HEK293 (cell line): Measurements from ENCODE around the gene TTL.

Experiments used
- FEZF1 ChIP-seq: fragments of 450-650 bp; formaldehyde crosslinking; IDR thresholded peaks from 2 replicates; pipeline ENCODE4 v1.5.1; 2016; ENCODE audit warnings: missing biosample characterization, missing genetic modification characterization
- KLF16 ChIP-seq: fragments of 450-650 bp; formaldehyde crosslinking; IDR thresholded peaks from 2 replicates; pipeline ENCODE4 v1.5.1; 2017; ENCODE audit warnings: missing biosample characterization, missing genetic modification characterization
- RBAK ChIP-seq: fragments of 450-650 bp; formaldehyde crosslinking; IDR thresholded peaks from 2 replicates; pipeline ENCODE4 v1.5.1; 2016; ENCODE audit warnings: missing biosample characterization, missing genetic modification characterization
- SALL2 ChIP-seq: fragments of 450-650 bp; formaldehyde crosslinking; IDR thresholded peaks from 2 replicates; pipeline ENCODE4 v1.5.0; 2017; ENCODE audit warnings: missing biosample characterization, mild to moderate bottlenecking, missing genetic modification characterization, borderline replicate concordance
- ZFHX2 ChIP-seq: fragments of 450-650 bp; formaldehyde crosslinking; conservative IDR thresholded peaks from 2 replicates; pipeline ENCODE4 v1.5.1; 2016; ENCODE audit warnings: missing biosample characterization, missing genetic modification characterization
- ZNF133 ChIP-seq: fragments of 450-650 bp; formaldehyde crosslinking; IDR thresholded peaks from 2 replicates; pipeline ENCODE4 v1.5.1; 2016; ENCODE audit warnings: missing biosample characterization, missing genetic modification characterization
- ZNF341 ChIP-seq: fragments of 450-650 bp; formaldehyde crosslinking; IDR thresholded peaks from 2 replicates; pipeline ENCODE4; 2016; ENCODE audit warnings: low read depth, missing biosample characterization, missing genetic modification characterization
- ZNF426 ChIP-seq: fragments of 450-650 bp; formaldehyde crosslinking; IDR thresholded peaks from 2 replicates; pipeline ENCODE4 v1.5.1; 2017; ENCODE audit warnings: missing biosample characterization, missing genetic modification characterization, mild to moderate bottlenecking, inconsistent platforms, moderate library complexity
- ZNF473 ChIP-seq: fragments of 450-650 bp; formaldehyde crosslinking; IDR thresholded peaks from 2 replicates; pipeline ENCODE4 v1.5.1; 2017; ENCODE audit warnings: missing biosample characterization, missing genetic modification characterization
- ZNF544 ChIP-seq: fragments of 450-650 bp; formaldehyde crosslinking; IDR thresholded peaks from 2 replicates; pipeline ENCODE4 v1.5.0; 2017; ENCODE audit warnings: missing biosample characterization, missing genetic modification characterization
- ZNF677 ChIP-seq: fragments of 450-650 bp; IDR thresholded peaks from 2 replicates; pipeline ENCODE4 v1.5.0; 2018; ENCODE audit warnings: missing biosample characterization, mild to moderate bottlenecking, missing genetic modification characterization, moderate library complexity
- ZNF701 ChIP-seq: fragments of 450-650 bp; formaldehyde crosslinking; IDR thresholded peaks from 2 replicates; pipeline ENCODE4 v1.5.1; 2016; ENCODE audit warnings: missing biosample characterization, missing genetic modification characterization
- ZNF830 ChIP-seq: fragments of 450-650 bp; IDR thresholded peaks from 2 replicates; pipeline ENCODE4 v1.5.0; 2018; ENCODE audit warnings: missing biosample characterization, missing genetic modification characterization, low read depth, mild to moderate bottlenecking, moderate library complexity
- ZSCAN16 ChIP-seq: fragments of 450-650 bp; formaldehyde crosslinking; IDR thresholded peaks from 2 replicates; pipeline ENCODE4 v1.5.1; 2016; ENCODE audit warnings: missing biosample characterization, missing genetic modification characterization
- TF ChIP-seq, protein P1 (sequence below): fragments of 450-650 bp; formaldehyde crosslinking; IDR thresholded peaks from 2 replicates; pipeline ENCODE4 v1.5.1; 2016; ENCODE audit warnings: missing biosample characterization, missing genetic modification characterization
- TF ChIP-seq, protein P2 (sequence below): fragments of 450-650 bp; formaldehyde crosslinking; conservative IDR thresholded peaks from 2 replicates; pipeline ENCODE4 v1.5.1; 2016; ENCODE audit warnings: low read depth, missing biosample characterization, missing genetic modification characterization
- TF ChIP-seq, protein P3 (sequence below): fragments of 450-650 bp; formaldehyde crosslinking; IDR thresholded peaks from 2 replicates; pipeline ENCODE4 v1.5.0; 2017; ENCODE audit warnings: missing biosample characterization, missing genetic modification characterization, borderline replicate concordance
- TF ChIP-seq, protein P4 (sequence below): fragments of 450-650 bp; formaldehyde crosslinking; IDR thresholded peaks from 2 replicates; pipeline ENCODE4 v1.5.1; 2016; ENCODE audit warnings: missing biosample characterization, missing genetic modification characterization
- TF ChIP-seq, protein P5 (sequence below): fragments of 450-650 bp; formaldehyde crosslinking; IDR thresholded peaks from 2 replicates; pipeline ENCODE4 v1.5.1; 2017; ENCODE audit warnings: missing biosample characterization, missing genetic modification characterization
- TF ChIP-seq, protein P6 (sequence below): fragments of 450-650 bp; formaldehyde crosslinking; IDR thresholded peaks from 2 replicates; pipeline ENCODE4 v1.5.1; 2016; ENCODE audit warnings: missing biosample characterization, missing genetic modification characterization
- TF ChIP-seq, protein P7 (sequence below): fragments of 450-650 bp; formaldehyde crosslinking; IDR thresholded peaks from 2 replicates; pipeline ENCODE4 v1.5.1; 2016; ENCODE audit warnings: missing biosample characterization, missing genetic modification characterization
- TF ChIP-seq, protein P8 (sequence below): fragments of 450-650 bp; formaldehyde crosslinking; IDR thresholded peaks from 2 replicates; pipeline ENCODE4 v1.5.1; 2016; ENCODE audit warnings: missing biosample characterization, missing genetic modification characterization

The TTL gene

DNA sequence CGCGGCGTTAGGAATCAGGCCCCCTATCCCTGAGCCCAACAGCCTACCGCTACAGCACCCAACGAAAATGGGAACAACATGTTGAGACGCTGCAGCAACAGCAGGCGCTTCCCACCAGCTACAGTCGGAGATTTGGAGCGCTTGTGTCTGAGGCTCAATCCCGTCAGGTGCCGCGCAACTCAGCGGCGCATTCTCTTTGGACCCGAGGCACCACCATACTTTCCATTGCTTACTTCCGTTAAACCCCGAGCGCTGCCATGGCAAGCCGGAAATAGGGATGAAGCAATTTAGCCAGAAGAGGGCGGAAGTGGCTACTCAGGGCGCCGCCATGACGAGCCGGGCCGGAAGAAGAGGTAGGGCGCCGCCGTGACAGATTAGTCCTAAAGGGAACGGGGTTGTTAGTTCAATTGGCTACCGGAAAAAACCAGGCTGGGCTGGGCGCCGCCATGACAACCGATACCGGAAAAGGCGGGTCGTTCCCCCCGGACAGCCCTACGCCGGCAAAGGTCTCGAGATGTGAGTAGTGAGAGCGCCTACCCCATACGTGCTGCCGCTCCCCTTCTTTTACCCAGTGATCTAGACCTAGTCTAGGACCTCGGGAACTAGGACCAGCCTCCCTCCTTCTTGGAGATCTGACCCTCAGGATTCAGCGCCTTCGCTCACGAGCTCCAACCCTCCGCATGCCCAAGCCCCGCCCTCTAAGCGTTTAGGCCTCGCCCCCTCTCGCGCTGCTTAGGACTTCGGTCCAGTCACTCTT lies 102.4 kb downstream of the TTL start, which contains the start of gene CHCHD5 (continued):
- TF ChIP-seq, protein P1, sequence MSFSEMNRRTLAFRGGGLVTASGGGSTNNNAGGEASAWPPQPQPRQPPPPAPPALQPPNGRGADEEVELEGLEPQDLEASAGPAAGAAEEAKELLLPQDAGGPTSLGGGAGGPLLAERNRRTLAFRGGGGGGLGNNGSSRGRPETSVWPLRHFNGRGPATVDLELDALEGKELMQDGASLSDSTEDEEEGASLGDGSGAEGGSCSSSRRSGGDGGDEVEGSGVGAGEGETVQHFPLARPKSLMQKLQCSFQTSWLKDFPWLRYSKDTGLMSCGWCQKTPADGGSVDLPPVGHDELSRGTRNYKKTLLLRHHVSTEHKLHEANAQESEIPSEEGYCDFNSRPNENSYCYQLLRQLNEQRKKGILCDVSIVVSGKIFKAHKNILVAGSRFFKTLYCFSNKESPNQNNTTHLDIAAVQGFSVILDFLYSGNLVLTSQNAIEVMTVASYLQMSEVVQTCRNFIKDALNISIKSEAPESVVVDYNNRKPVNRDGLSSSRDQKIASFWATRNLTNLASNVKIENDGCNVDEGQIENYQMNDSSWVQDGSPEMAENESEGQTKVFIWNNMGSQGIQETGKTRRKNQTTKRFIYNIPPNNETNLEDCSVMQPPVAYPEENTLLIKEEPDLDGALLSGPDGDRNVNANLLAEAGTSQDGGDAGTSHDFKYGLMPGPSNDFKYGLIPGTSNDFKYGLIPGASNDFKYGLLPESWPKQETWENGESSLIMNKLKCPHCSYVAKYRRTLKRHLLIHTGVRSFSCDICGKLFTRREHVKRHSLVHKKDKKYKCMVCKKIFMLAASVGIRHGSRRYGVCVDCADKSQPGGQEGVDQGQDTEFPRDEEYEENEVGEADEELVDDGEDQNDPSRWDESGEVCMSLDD, result no peak
- TF ChIP-seq, protein P2, sequence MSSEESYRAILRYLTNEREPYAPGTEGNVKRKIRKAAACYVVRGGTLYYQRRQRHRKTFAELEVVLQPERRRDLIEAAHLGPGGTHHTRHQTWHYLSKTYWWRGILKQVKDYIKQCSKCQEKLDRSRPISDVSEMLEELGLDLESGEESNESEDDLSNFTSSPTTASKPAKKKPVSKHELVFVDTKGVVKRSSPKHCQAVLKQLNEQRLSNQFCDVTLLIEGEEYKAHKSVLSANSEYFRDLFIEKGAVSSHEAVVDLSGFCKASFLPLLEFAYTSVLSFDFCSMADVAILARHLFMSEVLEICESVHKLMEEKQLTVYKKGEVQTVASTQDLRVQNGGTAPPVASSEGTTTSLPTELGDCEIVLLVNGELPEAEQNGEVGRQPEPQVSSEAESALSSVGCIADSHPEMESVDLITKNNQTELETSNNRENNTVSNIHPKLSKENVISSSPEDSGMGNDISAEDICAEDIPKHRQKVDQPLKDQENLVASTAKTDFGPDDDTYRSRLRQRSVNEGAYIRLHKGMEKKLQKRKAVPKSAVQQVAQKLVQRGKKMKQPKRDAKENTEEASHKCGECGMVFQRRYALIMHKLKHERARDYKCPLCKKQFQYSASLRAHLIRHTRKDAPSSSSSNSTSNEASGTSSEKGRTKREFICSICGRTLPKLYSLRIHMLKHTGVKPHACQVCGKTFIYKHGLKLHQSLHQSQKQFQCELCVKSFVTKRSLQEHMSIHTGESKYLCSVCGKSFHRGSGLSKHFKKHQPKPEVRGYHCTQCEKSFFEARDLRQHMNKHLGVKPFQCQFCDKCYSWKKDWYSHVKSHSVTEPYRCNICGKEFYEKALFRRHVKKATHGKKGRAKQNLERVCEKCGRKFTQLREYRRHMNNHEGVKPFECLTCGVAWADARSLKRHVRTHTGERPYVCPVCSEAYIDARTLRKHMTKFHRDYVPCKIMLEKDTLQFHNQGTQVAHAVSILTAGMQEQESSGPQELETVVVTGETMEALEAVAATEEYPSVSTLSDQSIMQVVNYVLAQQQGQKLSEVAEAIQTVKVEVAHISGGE (tag by site-specific recombination), result peak; percentile 94
- TF ChIP-seq ZNF701 (tag by site-specific recombination) (no peak), ZNF341 (tag by site-specific recombination) (no peak), FEZF1 (tag by site-specific recombination) (no peak), ZNF830 (no peak), ZFHX2 (tag by site-specific recombination) (no peak), ZSCAN16 (no peak), ZNF133 (tag by site-specific recombination) (no peak), ZNF426 (tag by site-specific recombination) (no peak), SALL2 (tag by site-specific recombination) (no peak), RBAK (tag by site-specific recombination) (no peak), ZNF677 (tag by site-specific recombination) (no peak), ZNF473 (tag by site-specific recombination) (no peak), ZNF544 (tag by site-specific recombination) (no peak), KLF16 (no peak)
- TF ChIP-seq, protein P3, sequence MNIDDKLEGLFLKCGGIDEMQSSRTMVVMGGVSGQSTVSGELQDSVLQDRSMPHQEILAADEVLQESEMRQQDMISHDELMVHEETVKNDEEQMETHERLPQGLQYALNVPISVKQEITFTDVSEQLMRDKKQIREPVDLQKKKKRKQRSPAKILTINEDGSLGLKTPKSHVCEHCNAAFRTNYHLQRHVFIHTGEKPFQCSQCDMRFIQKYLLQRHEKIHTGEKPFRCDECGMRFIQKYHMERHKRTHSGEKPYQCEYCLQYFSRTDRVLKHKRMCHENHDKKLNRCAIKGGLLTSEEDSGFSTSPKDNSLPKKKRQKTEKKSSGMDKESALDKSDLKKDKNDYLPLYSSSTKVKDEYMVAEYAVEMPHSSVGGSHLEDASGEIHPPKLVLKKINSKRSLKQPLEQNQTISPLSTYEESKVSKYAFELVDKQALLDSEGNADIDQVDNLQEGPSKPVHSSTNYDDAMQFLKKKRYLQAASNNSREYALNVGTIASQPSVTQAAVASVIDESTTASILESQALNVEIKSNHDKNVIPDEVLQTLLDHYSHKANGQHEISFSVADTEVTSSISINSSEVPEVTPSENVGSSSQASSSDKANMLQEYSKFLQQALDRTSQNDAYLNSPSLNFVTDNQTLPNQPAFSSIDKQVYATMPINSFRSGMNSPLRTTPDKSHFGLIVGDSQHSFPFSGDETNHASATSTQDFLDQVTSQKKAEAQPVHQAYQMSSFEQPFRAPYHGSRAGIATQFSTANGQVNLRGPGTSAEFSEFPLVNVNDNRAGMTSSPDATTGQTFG (tag by site-specific recombination), result no peak
- TF ChIP-seq, protein P4, sequence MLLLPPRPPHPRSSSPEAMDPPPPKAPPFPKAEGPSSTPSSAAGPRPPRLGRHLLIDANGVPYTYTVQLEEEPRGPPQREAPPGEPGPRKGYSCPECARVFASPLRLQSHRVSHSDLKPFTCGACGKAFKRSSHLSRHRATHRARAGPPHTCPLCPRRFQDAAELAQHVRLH, result peak; percentile 99
- TF ChIP-seq, protein P5, sequence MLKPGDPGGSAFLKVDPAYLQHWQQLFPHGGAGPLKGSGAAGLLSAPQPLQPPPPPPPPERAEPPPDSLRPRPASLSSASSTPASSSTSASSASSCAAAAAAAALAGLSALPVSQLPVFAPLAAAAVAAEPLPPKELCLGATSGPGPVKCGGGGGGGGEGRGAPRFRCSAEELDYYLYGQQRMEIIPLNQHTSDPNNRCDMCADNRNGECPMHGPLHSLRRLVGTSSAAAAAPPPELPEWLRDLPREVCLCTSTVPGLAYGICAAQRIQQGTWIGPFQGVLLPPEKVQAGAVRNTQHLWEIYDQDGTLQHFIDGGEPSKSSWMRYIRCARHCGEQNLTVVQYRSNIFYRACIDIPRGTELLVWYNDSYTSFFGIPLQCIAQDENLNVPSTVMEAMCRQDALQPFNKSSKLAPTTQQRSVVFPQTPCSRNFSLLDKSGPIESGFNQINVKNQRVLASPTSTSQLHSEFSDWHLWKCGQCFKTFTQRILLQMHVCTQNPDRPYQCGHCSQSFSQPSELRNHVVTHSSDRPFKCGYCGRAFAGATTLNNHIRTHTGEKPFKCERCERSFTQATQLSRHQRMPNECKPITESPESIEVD (tag by site-specific recombination), result no peak
- TF ChIP-seq, protein P6, sequence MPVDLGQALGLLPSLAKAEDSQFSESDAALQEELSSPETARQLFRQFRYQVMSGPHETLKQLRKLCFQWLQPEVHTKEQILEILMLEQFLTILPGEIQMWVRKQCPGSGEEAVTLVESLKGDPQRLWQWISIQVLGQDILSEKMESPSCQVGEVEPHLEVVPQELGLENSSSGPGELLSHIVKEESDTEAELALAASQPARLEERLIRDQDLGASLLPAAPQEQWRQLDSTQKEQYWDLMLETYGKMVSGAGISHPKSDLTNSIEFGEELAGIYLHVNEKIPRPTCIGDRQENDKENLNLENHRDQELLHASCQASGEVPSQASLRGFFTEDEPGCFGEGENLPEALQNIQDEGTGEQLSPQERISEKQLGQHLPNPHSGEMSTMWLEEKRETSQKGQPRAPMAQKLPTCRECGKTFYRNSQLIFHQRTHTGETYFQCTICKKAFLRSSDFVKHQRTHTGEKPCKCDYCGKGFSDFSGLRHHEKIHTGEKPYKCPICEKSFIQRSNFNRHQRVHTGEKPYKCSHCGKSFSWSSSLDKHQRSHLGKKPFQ (tag by site-specific recombination), result 0 out of 2 replicates have a peak, but pooled peaks have one; percentile 11
- TF ChIP-seq, protein P7, sequence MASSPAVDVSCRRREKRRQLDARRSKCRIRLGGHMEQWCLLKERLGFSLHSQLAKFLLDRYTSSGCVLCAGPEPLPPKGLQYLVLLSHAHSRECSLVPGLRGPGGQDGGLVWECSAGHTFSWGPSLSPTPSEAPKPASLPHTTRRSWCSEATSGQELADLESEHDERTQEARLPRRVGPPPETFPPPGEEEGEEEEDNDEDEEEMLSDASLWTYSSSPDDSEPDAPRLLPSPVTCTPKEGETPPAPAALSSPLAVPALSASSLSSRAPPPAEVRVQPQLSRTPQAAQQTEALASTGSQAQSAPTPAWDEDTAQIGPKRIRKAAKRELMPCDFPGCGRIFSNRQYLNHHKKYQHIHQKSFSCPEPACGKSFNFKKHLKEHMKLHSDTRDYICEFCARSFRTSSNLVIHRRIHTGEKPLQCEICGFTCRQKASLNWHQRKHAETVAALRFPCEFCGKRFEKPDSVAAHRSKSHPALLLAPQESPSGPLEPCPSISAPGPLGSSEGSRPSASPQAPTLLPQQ, result 0 out of 2 replicates have a peak, but pooled peaks have one; percentile 5
- TF ChIP-seq, protein P8, sequence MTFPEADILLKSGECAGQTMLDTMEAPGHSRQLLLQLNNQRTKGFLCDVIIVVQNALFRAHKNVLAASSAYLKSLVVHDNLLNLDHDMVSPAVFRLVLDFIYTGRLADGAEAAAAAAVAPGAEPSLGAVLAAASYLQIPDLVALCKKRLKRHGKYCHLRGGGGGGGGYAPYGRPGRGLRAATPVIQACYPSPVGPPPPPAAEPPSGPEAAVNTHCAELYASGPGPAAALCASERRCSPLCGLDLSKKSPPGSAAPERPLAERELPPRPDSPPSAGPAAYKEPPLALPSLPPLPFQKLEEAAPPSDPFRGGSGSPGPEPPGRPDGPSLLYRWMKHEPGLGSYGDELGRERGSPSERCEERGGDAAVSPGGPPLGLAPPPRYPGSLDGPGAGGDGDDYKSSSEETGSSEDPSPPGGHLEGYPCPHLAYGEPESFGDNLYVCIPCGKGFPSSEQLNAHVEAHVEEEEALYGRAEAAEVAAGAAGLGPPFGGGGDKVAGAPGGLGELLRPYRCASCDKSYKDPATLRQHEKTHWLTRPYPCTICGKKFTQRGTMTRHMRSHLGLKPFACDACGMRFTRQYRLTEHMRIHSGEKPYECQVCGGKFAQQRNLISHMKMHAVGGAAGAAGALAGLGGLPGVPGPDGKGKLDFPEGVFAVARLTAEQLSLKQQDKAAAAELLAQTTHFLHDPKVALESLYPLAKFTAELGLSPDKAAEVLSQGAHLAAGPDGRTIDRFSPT (tag by site-specific recombination), result no peak; the same call in 1 of the 2 replicates
